HG02970 (cell line): Measurements from ENCODE around the gene PLA2G4D.

Source experiments
- ATAC-seq: cut with Tn5 transposase; IDR thresholded peaks from one replicate; pipeline ENCODE4 v1.9.1; 2021; ENCODE audit warnings: mild to moderate bottlenecking, moderate library complexity, moderate number of reproducible peaks; ENCODE audit not compliant: unreplicated experiment, low FRiP score

The PLA2G4D gene

GRCh38 chr15:42129364-42129763 is 35.0 kb upstream of the PLA2G4D start:
- ATAC-seq = no peak

GRCh38 chr15:42128476-42128875 is 34.1 kb upstream of the PLA2G4D start:
- no peak for ATAC-seq

GRCh38 chr15:42123546-42123945 is 29.2 kb upstream of the PLA2G4D start:
- ATAC-seq = no peak

DNA sequence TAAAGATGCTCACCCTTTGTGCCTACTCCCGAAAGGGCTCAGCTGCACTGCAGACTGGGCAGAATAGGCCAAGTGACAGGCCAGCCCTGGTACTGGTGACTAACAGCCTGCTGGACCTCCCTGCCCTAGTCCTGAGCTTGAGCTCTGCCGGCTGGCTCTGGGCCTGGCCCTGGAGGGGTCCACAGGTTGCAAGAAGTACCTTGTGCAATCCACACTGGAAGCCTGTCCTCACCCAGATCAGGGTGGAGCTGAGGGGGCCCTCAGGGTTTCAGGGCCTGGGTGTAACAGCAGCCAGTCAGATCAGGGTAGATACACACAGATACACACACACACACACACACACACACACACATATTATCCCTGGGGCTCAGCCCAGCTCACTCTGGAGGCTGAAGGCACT is 27.3 kb upstream of the PLA2G4D start:
- ATAC-seq = no peak

- no peak for ATAC-seq
Measured at GRCh38 chr15:42121021-42121420, 26.7 kb upstream of the PLA2G4D start.

DNA sequence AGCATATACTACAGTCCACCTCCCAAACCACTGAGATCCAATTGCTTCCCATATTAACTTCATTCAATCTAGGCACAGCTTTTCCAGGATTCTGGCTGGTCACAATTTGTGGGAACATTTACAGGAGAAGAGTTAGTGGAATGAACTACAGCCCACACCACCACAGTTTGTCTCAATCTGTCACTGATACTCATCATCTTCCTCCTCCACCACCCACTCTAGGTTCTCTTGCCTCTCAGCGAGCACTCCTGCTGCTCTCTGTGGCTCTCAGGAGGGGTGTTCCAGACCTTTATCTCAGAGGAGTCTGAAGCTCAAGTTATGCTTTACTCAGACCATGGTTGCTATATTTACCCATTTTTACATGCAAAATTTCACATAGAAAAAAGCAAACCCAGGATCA is 25.9 kb upstream of the PLA2G4D start:
- ATAC-seq = no peak

GRCh38 chr15:42119446-42119760 is 25.0 kb upstream of the PLA2G4D start:
- no peak for ATAC-seq

GRCh38 chr15:42118650-42119445 is 24.5 kb upstream of the PLA2G4D start:
- ATAC-seq = no peak

- ATAC-seq = no peak
Measured at GRCh38 chr15:42111924-42112323, 17.6 kb upstream of the PLA2G4D start.

- ATAC-seq = no peak
Measured at GRCh38 chr15:42110367-42110766, 16.0 kb upstream of the PLA2G4D start.

DNA sequence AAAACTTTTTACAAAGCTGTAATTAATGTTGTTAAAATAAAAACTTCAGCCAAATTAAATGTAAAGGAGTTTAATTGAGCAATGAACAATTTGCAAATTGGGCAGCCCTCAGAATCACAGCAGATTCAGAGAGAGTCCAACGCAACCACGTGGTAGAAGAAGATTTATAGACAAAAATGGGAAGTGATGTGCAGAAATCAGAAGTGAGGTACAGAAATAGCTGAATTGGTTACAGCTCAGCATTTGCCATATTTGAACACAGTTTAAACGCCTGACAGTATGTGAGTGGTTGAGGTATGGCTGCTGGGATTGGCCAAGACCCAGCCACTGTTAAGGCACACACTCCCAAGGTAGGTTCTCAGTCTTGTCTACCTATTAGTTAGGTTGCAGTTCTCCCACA is 14.4 kb upstream of the PLA2G4D start:
- no peak for ATAC-seq

DNA sequence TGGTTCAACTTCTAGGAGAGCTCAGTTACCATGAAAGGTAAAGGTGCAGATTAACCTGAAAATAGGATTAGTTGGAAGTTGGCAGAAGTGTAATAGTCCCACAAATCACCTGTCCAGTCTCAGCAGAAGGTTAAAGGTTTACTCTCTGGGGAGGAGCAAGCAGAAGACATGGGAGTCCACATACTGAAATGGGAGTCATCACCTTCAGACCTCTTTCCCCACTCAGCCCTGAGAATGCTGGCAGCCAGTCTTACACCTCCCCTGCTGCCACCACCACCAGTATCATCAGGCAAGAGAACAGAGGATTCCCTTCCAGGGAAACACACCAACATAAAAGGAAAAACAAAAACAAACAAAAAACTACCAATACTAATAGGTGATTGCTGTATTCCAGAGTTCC is 13.8 kb upstream of the PLA2G4D start:
- no peak for ATAC-seq

DNA sequence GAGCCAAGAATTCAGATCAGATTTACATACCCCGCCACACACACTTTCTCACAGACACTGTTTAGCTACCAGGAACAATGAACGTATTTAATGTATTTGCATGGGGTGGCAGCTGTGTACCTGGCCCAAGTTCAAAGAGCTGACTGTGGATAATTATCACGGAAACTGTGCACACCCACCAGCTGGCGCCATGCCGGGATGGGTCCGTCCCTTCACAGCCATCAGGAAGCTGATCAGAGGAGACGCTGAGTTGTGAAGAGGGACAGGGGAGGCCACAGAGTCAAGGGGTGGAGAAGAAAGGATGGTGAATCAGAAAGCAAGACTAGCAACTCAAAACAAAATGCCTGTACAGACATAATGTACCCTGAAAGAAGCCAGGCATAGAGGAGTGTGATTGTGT is 13.1 kb upstream of the PLA2G4D start:
- ATAC-seq = no peak

DNA sequence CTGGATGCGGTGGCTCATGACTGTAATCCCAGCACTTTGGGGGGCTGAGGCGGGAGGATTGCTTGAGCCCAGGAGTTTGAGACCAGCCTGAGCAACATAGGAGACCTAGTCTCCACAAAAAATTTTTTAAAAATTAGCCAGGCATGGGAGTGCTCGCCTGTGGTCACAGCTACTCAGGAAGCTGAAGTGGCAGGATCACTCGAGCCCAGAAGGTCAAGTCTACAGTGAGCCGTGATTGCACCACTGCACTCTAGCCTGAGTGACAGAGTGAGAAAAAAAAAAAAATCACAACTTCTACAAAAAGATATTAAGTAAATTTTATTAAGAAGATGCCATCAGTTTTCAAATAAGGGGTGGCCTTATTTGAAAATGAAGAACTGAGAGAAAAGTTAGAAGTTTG is 11.9 kb upstream of the PLA2G4D start:
- no peak for ATAC-seq

DNA sequence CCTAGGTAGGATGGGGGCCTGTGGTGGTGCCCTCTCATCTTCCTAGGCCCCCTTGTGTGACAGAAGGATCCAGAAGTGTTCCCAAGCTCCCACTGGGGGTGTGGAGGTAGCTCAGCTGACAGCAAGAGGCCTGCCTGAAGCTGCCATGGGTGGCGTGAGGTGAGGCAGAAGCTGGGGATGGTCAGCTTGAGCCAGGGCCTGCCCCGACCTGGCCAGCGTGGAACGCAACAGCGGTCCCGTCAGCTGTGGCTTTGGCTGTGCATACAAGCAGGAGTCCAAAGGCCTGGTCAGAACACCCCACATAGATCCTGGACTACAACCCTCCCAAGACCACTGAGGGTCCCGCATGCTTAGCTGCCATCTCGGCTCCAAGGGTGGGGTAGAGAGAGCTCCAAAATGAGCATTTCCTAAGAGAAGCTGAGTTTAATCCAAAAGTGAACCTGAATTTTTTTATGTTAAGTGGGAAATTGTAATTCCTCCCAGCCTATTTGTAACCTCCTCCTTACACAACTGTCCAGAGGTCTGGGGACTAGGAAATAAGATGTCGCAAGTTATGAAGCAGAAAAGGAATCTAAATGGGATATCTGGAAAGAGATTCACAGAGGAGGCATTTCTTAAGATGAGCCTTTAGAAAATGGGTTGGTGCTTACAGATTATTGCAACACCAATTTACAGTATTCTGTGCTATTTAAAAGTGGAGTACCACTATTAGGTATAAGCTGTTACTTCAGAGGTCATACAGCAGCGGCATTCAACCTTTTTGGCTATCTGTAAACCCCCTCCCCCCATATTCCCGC is 9.9 kb upstream of the PLA2G4D start:
- no peak for ATAC-seq

GRCh38 chr15:42102646-42103235 is 8.4 kb upstream of the PLA2G4D start:
- ATAC-seq = no peak

GRCh38 chr15:42101861-42102260 is 7.5 kb upstream of the PLA2G4D start:
- no peak for ATAC-seq

DNA sequence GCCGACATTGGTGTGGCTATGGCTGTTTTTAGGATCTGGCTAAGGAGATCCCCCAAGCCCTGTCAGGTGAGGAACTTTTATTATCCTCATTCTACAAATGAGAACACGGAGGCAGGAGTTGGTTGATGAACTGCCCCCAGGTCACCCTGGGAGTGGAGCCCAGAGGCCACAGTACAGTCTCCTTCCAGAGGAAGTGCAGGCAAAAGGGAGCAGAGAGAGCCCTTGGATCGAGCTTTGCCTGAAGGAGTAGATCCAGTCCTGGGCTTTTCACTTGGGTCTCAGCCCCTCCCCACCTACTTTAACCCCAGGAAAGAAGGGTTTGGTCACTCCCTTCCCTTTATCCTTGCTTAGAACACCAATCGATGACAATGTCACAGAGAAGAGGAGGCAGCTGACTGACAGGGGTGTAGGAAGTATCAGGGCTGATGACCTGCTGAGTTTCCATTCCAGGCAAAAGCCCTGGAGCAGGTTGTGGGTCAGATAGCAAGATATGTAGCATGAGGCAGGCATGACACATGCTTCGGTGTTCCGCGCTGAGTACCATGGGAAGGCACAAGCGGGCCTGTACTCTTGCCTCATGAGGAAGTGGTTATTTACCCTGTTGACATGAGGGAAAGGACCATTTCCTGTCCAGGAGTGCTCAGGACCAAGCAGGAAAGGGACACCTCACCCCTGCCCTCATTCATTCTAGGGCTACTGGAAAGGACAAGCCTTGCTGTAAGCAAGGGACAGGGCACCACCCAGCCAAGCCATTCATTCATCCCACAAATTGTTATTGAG is 5.8 kb upstream of the PLA2G4D start:
- no peak for ATAC-seq

- ATAC-seq = no peak
Measured at GRCh38 chr15:42097018-42097417, 2.7 kb upstream of the PLA2G4D start.

DNA sequence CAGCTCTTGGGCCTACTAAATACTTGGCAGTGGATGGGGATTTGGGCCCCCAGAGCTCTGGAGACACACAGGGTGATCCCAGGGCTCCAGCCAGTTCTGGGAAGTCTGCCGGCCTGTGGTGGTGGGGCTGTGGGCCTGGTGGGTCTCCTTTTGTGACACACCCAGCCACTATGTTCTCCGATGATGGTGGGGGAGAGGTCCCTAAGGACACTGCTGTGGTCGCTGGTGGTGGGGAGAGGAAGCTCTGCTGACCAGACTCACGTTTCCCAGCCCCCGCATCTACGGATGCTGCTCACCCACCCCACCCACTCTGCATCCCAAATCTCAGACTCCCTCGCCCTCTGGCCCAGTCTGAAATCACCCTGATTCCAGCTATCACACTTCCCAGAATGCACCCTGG is 396 bp downstream of the PLA2G4D start:
- no peak for ATAC-seq
